Activated T-helper 2 cell treated with anti-CD3 and anti-CD28 coated beads, Interferon-gamma antibody, Interleukin-2, Interleukin-4, amounts not matched to agents 10 μg/mL and 5 μg/mL and 100 μg/mL, durations not matched to agents 14 hours and 24 hours and 36 hours (primary cell): ENCODE data around the gene SPINK4. TPM values are rescaled to one million over a fixed set of nuclear protein-coding genes. Genes with fewer than 3 reads are reported as not detected.

Experiments used
- DNase-seq: peaks from one replicate; pipeline ENCODE4 v3.0.0; 2021; ENCODE audit warnings: low spot score
- H3K27ac Mint-ChIP-seq: one replicate; pipeline ENCODE4 v1.8.0; 2021; ENCODE audit warnings: mixed read lengths
- H3K27me3 Mint-ChIP-seq: one replicate; pipeline ENCODE4 v1.8.0; 2021; ENCODE audit warnings: low read depth, mixed read lengths
- H3K36me3 Mint-ChIP-seq: one replicate; pipeline ENCODE4 v1.8.0; 2021; ENCODE audit warnings: low read depth, mixed read lengths
- H3K4me1 Mint-ChIP-seq: one replicate; pipeline ENCODE4 v1.8.0; 2021; ENCODE audit warnings: low read depth, mixed read lengths
- H3K4me3 Mint-ChIP-seq: one replicate; pipeline ENCODE4 v1.8.0; 2021; ENCODE audit warnings: low read depth, mild to moderate bottlenecking, moderate library complexity, mixed read lengths
- H3K9me3 Mint-ChIP-seq: one replicate; pipeline ENCODE4 v1.8.0; 2021; ENCODE audit warnings: mixed read lengths
- intact Hi-C: fragments of 100-400 bp; cut with micrococcal nuclease; formaldehyde crosslinking; loops from one replicate; pipeline ENCODE4 v1.15.1; 2023
- total RNA-seq: library from RNA; stranded (reverse); gene quantifications from 2 replicates; pipeline ENCODE4 v1.2.3, GENCODE V29; 2022

The SPINK4 gene
- total RNA-seq = not detected in 2 replicates

GRCh38 chr9:33239921-33240320, at the start of gene SPINK4:
TSS of gene SPINK4 (plus strand) at chr9:33240167. CDS start at chr9:33240209, 42 bp downstream.
- Mint-ChIP-seq H3K4me3 (no peak within 1 kb of the TSS), H3K9me3 (no peaks in the 10 kb centered on the region), H3K27ac (peak within 1 kb of the TSS; percentile 38), H3K4me1 (peaks cover 5% of the 10 kb centered on the region), H3K36me3 (no peaks in the 10 kb centered on the region), H3K27me3 (no peaks in the 10 kb centered on the region)
- intact Hi-C loops = no loop called here
- no peak for DNase-seq

GRCh38 chr9:33192493-33193255, 47.3 kb upstream of the SPINK4 start:
- Mint-ChIP-seq H3K27me3 (peaks cover 14% of the 10 kb centered on the region), H3K4me1 (no peaks in the 10 kb centered on the region), H3K9me3 (no peaks in the 10 kb centered on the region), H3K4me3 (no peak overlapping the region), H3K36me3 (no peaks in the 10 kb centered on the region), H3K27ac (no peak overlapping the region)
- intact Hi-C loops = no loop called here
- no peak for DNase-seq

GRCh38 chr9:33193818-33194217, 46.1 kb upstream of the SPINK4 start:
- DNase-seq = no peak
- Mint-ChIP-seq H3K27ac (no peak overlapping the region), H3K36me3 (no peaks in the 10 kb centered on the region), H3K9me3 (no peaks in the 10 kb centered on the region), H3K4me1 (no peaks in the 10 kb centered on the region), H3K27me3 (peaks cover 13% of the 10 kb centered on the region), H3K4me3 (no peak overlapping the region)
- intact Hi-C loops = no loop called here

- H3K36me3 Mint-ChIP-seq = no peaks in the 10 kb centered on the region
- intact Hi-C loops = no loop called here
- no peak overlapping the region for H3K27ac Mint-ChIP-seq
- H3K9me3 Mint-ChIP-seq = no peaks in the 10 kb centered on the region
- no peak overlapping the region for H3K4me3 Mint-ChIP-seq
- DNase-seq = no peak
- peaks cover 2% of the 10 kb centered on the region for H3K27me3 Mint-ChIP-seq
- no peaks in the 10 kb centered on the region for H3K4me1 Mint-ChIP-seq
Observed at GRCh38 chr9:33196736-33197135, 43.2 kb upstream of the SPINK4 start.

GRCh38 chr9:33197279-33198152, 42.5 kb upstream of the SPINK4 start:
- Mint-ChIP-seq H3K27me3 (peaks cover 2% of the 10 kb centered on the region), H3K4me3 (no peak overlapping the region), H3K9me3 (no peaks in the 10 kb centered on the region), H3K27ac (no peak overlapping the region), H3K4me1 (peaks cover 7% of the 10 kb centered on the region), H3K36me3 (no peaks in the 10 kb centered on the region)
- intact Hi-C loops = no loop called here
- DNase-seq = no peak

GRCh38 chr9:33198165-33198564, 41.8 kb upstream of the SPINK4 start:
- Mint-ChIP-seq H3K27ac (no peak overlapping the region), H3K4me3 (no peak overlapping the region), H3K27me3 (peaks cover 2% of the 10 kb centered on the region), H3K9me3 (no peaks in the 10 kb centered on the region), H3K4me1 (peaks cover 12% of the 10 kb centered on the region), H3K36me3 (no peaks in the 10 kb centered on the region)
- intact Hi-C loops = no loop called here
- no peak for DNase-seq

- peaks cover 11% of the 10 kb centered on the region for H3K27me3 Mint-ChIP-seq
- no peaks in the 10 kb centered on the region for H3K9me3 Mint-ChIP-seq
- peaks cover 12% of the 10 kb centered on the region for H3K4me1 Mint-ChIP-seq
- peak overlapping the region; percentile 13 for H3K27ac Mint-ChIP-seq
- H3K36me3 Mint-ChIP-seq = no peaks in the 10 kb centered on the region
- no peak overlapping the region for H3K4me3 Mint-ChIP-seq
- DNase-seq = no peak
- intact Hi-C loops = loop anchor here (5.0 kb wide), 1 partner anchor 35 kb away; the partner anchor contains the start of gene B4GALT1
Observed at GRCh38 chr9:33202018-33202417, 37.9 kb upstream of the SPINK4 start.

GRCh38 chr9:33202552-33203201, 37.3 kb upstream of the SPINK4 start:
- Mint-ChIP-seq H3K27ac (peak overlapping the region; percentile 16), H3K4me3 (no peak overlapping the region), H3K9me3 (no peaks in the 10 kb centered on the region), H3K4me1 (peaks cover 12% of the 10 kb centered on the region), H3K36me3 (no peaks in the 10 kb centered on the region), H3K27me3 (peaks cover 11% of the 10 kb centered on the region)
- intact Hi-C loops = loop anchor here (5.0 kb wide), 1 partner anchor 35 kb away; the partner anchor contains the start of gene B4GALT1
- DNase-seq = peak; percentile 27

- no peaks in the 10 kb centered on the region for H3K9me3 Mint-ChIP-seq
- intact Hi-C loops = no loop called here
- H3K27ac Mint-ChIP-seq = no peak overlapping the region
Observed at GRCh38 chr9:33209394-33209793, 30.6 kb upstream of the SPINK4 start.

GRCh38 chr9:33210006-33210715, 29.8 kb upstream of the SPINK4 start:
- DNase-seq = no peak
- H3K4me1 Mint-ChIP-seq = peaks cover 15% of the 10 kb centered on the region
- peaks cover 5% of the 10 kb centered on the region for H3K27me3 Mint-ChIP-seq
- H3K36me3 Mint-ChIP-seq = no peaks in the 10 kb centered on the region
- H3K9me3 Mint-ChIP-seq = no peaks in the 10 kb centered on the region
- intact Hi-C loops = no loop called here
- H3K4me3 Mint-ChIP-seq = no peak overlapping the region
- no peak overlapping the region for H3K27ac Mint-ChIP-seq

More at GRCh38 chr9:33209394-33209793, 30.6 kb upstream of the SPINK4 start:
- Mint-ChIP-seq H3K36me3 (no peaks in the 10 kb centered on the region), H3K4me3 (no peak overlapping the region), H3K27me3 (peaks cover 5% of the 10 kb centered on the region), H3K4me1 (peaks cover 10% of the 10 kb centered on the region)
- DNase-seq = no peak

- peaks cover 2% of the 10 kb centered on the region for H3K27me3 Mint-ChIP-seq
- no peak overlapping the region for H3K27ac Mint-ChIP-seq
- H3K4me3 Mint-ChIP-seq = no peak overlapping the region
- H3K9me3 Mint-ChIP-seq = no peaks in the 10 kb centered on the region
- H3K36me3 Mint-ChIP-seq = no peaks in the 10 kb centered on the region
- intact Hi-C loops = no loop called here
- peaks cover 15% of the 10 kb centered on the region for H3K4me1 Mint-ChIP-seq
- DNase-seq = no peak
Observed at GRCh38 chr9:33211695-33212393, 28.1 kb upstream of the SPINK4 start.
